Trophoblast cell (in vitro differentiated cells and primary cell): ENCODE data around the gene FTO.

Experiments
- DNase-seq, 2 donors: peaks; one replicate each; pipeline ENCODE4 v3.0.0-alpha.2; 2016
- H2AFZ ChIP-seq: 2 replicates; pipeline ENCODE4 v1.6.1; 2013; ENCODE audit warnings: low read length, moderate library complexity, mild to moderate bottlenecking; ENCODE audit not compliant: insufficient read depth, poor library complexity
- H2AK5ac ChIP-seq: 2 replicates; pipeline ENCODE4 v1.6.1; 2013; ENCODE audit warnings: mild to moderate bottlenecking, low read length
- H2BK120ac ChIP-seq: 2 replicates; pipeline ENCODE4 v1.6.1; 2013; ENCODE audit warnings: low read length, mild to moderate bottlenecking, moderate library complexity; ENCODE audit not compliant: insufficient read depth, poor library complexity
- H2BK12ac ChIP-seq: 2 replicates; pipeline ENCODE4 v1.6.1; 2013; ENCODE audit warnings: mild to moderate bottlenecking, low read length, moderate library complexity
- H2BK5ac ChIP-seq: 2 replicates; pipeline ENCODE4 v1.6.1; 2013; ENCODE audit warnings: low read length, low read depth, moderate library complexity, mild to moderate bottlenecking; ENCODE audit not compliant: poor library complexity
- H3K14ac ChIP-seq: 2 replicates; pipeline ENCODE4 v1.6.1; 2013; ENCODE audit warnings: mild to moderate bottlenecking, low read length
- H3K18ac ChIP-seq: 2 replicates; pipeline ENCODE4 v1.6.1; 2013; ENCODE audit warnings: mild to moderate bottlenecking, low read length
- H3K23ac ChIP-seq: 2 replicates; pipeline ENCODE4 v1.6.1; 2013; ENCODE audit warnings: low read length
- H3K27ac ChIP-seq: 2 replicates; pipeline ENCODE4 v1.5.1; 2013; ENCODE audit warnings: low read depth, mild to moderate bottlenecking, inconsistent platforms, low read length, moderate library complexity
- H3K27me3 ChIP-seq: 2 replicates; pipeline ENCODE4 v1.6.1; 2013; ENCODE audit warnings: inconsistent platforms, mild to moderate bottlenecking, low read length, moderate library complexity; ENCODE audit not compliant: insufficient read depth
- H3K36me3 ChIP-seq, 2 experiments: 1 replicate in 1 of 2; 2 replicates in 1 of 2; pipeline ENCODE4 v1.6.1; 2013; ENCODE audit warnings: low read length in 2 of 2, mild to moderate bottlenecking in 2 of 2, moderate library complexity in 1 of 2; ENCODE audit not compliant: insufficient read depth in 2 of 2, control insufficient read depth in 1 of 2
- H3K4ac ChIP-seq: 2 replicates; pipeline ENCODE4 v1.6.1; 2013; ENCODE audit warnings: low read depth, mild to moderate bottlenecking, low read length, moderate library complexity
- H3K4me1 ChIP-seq, 2 experiments: 1 replicate in 1 of 2; 2 replicates in 1 of 2; pipeline ENCODE4 v1.6.1; 2013; ENCODE audit warnings: low read length in 2 of 2, mild to moderate bottlenecking in 2 of 2, moderate library complexity in 1 of 2; ENCODE audit not compliant: insufficient read depth in 2 of 2, control insufficient read depth in 1 of 2
- H3K4me2 ChIP-seq: 2 replicates; pipeline ENCODE4 v1.6.1; 2013; ENCODE audit warnings: inconsistent platforms, mild to moderate bottlenecking, low read length, moderate library complexity
- H3K4me3 ChIP-seq: 2 replicates; pipeline ENCODE4 v1.5.1; 2013; ENCODE audit warnings: mild to moderate bottlenecking, low read depth, low read length, inconsistent platforms
- H3K79me1 ChIP-seq: one replicate; pipeline ENCODE4 v1.6.1; 2013; ENCODE audit warnings: low read length
- H3K79me2 ChIP-seq: 2 replicates; pipeline ENCODE4 v1.6.1; 2013; ENCODE audit warnings: low read length, mild to moderate bottlenecking; ENCODE audit not compliant: control insufficient read depth, insufficient read depth, poor library complexity
- H3K9ac ChIP-seq: 2 replicates; pipeline ENCODE4 v1.6.1; 2013; ENCODE audit warnings: mild to moderate bottlenecking, low read length
- H3K9me3 ChIP-seq: 2 replicates; pipeline ENCODE4 v1.6.1; 2013; ENCODE audit warnings: low read depth, mild to moderate bottlenecking, control low read depth, inconsistent platforms, low read length; ENCODE audit not compliant: insufficient read depth
- H4K12ac ChIP-seq: 2 replicates; pipeline ENCODE4 v1.6.1; 2013; ENCODE audit warnings: low read depth, mild to moderate bottlenecking, low read length, moderate library complexity
- H4K8ac ChIP-seq: 2 replicates; pipeline ENCODE4 v1.6.1; 2013; ENCODE audit warnings: low read depth, mild to moderate bottlenecking, low read length, moderate library complexity
- H4K91ac ChIP-seq: one replicate; pipeline ENCODE4 v1.6.1; 2013; ENCODE audit warnings: low read depth, mild to moderate bottlenecking, low read length, moderate library complexity
- WGBS: extraction: QIAGEN DNeasy Blood & Tissue Kit; methylation state at CpG from one replicate; pipeline ENCODE4 v1.1.7; 2013; ENCODE audit warnings: missing lambda C conversion rate; ENCODE audit not compliant: insufficient read length, insufficient coverage; ENCODE audit errors: extremely low coverage; 5-methylcytosine and 5-hydroxymethylcytosine counted together

The FTO gene

GRCh38 chr16:54171626-54172537 is 467.9 kb downstream of the FTO start:
- H2AK5ac ChIP-seq: no peak overlapping the region
- H3K9me3 ChIP-seq: no peaks in the 10 kb centered on the region
- no peak overlapping the region for H3K4me3 ChIP-seq
- H3K18ac ChIP-seq: no peak overlapping the region
- no peak overlapping the region for H3K4ac ChIP-seq
- no peaks in the 10 kb centered on the region for H3K79me2 ChIP-seq
- no peaks in the 10 kb centered on the region for H3K79me1 ChIP-seq
- H2BK5ac ChIP-seq: no peak overlapping the region
- no peak overlapping the region for H3K9ac ChIP-seq
- no peak overlapping the region for H4K8ac ChIP-seq
- no peak overlapping the region for H2BK120ac ChIP-seq
- H3K27me3 ChIP-seq: no peaks in the 10 kb centered on the region
- no peak overlapping the region for H4K12ac ChIP-seq
- H3K4me1 ChIP-seq: peaks cover 10 to 20% of the 10 kb centered on the region in 2 experiments
- H2BK12ac ChIP-seq: no peak overlapping the region
- H3K4me2 ChIP-seq: no peak overlapping the region
- H3K14ac ChIP-seq: no peak overlapping the region
- no peak overlapping the region for H2AFZ ChIP-seq
- H3K23ac ChIP-seq: no peak overlapping the region
- no peak overlapping the region for H4K91ac ChIP-seq
- no CpG with 5 or more reads among the region's 22 CpGs for WGBS
- peak; percentile 89 to 97 for DNase-seq
- no peaks in the 10 kb centered on the region for H3K36me3 ChIP-seq
- no peak overlapping the region for H3K27ac ChIP-seq

GRCh38 chr16:54173490-54173889 is 469.5 kb downstream of the FTO start:
- Histone ChIP-seq H2AFZ (no peak overlapping the region), H4K12ac (no peak overlapping the region), H3K79me1 (peaks cover 6% of the 10 kb centered on the region), H3K36me3 (no peaks in the 10 kb centered on the region), H2BK12ac (peak overlapping the region; percentile 6), H3K14ac (no peak overlapping the region), H3K18ac (no peak overlapping the region), H3K4me1 (peaks cover 19 to 30% of the 10 kb centered on the region in 2 experiments), H3K4ac (no peak overlapping the region), H3K27ac (no peak overlapping the region), H3K27me3 (no peaks in the 10 kb centered on the region), H2AK5ac (no peak overlapping the region), H3K79me2 (no peaks in the 10 kb centered on the region), H4K8ac (no peak overlapping the region), H3K4me3 (no peak overlapping the region), H3K9ac (no peak overlapping the region), H4K91ac (peak overlapping the region; percentile 19), H2BK5ac (no peak overlapping the region), H3K9me3 (no peaks in the 10 kb centered on the region), H3K23ac (no peak overlapping the region), H3K4me2 (no peak overlapping the region), H2BK120ac (no peak overlapping the region)
- no CpG with 5 or more reads among the region's 8 CpGs for WGBS
- no peak for DNase-seq

- Histone ChIP-seq H3K18ac (no peak overlapping the region), H2AFZ (no peak overlapping the region), H3K79me2 (no peaks in the 10 kb centered on the region), H3K9ac (no peak overlapping the region), H2BK120ac (no peak overlapping the region), H2BK12ac (peak overlapping the region; percentile 34), H2AK5ac (no peak overlapping the region), H3K79me1 (peaks cover 6% of the 10 kb centered on the region), H4K91ac (no peak overlapping the region), H3K27me3 (no peaks in the 10 kb centered on the region), H3K36me3 (no peaks in the 10 kb centered on the region), H3K23ac (no peak overlapping the region), H2BK5ac (no peak overlapping the region), H3K4ac (no peak overlapping the region), H3K4me3 (no peak overlapping the region), H3K4me1 (peaks cover 19 to 30% of the 10 kb centered on the region in 2 experiments), H4K8ac (no peak overlapping the region), H3K14ac (no peak overlapping the region), H4K12ac (no peak overlapping the region), H3K4me2 (no peak overlapping the region), H3K27ac (no peak overlapping the region), H3K9me3 (no peaks in the 10 kb centered on the region)
- DNase-seq: no peak
- no CpG with 5 or more reads among the region's 5 CpGs for WGBS
Observed at GRCh38 chr16:54174201-54174600, 470.2 kb downstream of the FTO start.

GRCh38 chr16:54174750-54175149 is 470.8 kb downstream of the FTO start:
- Histone ChIP-seq H3K36me3 (no peaks in the 10 kb centered on the region), H3K4ac (peak overlapping the region; percentile 29), H2BK120ac (peak overlapping the region; percentile 35), H3K79me1 (peaks cover 6% of the 10 kb centered on the region), H3K4me1 (peaks cover 19 to 30% of the 10 kb centered on the region in 2 experiments), H3K27me3 (no peaks in the 10 kb centered on the region), H3K14ac (no peak overlapping the region), H4K8ac (no peak overlapping the region), H2AK5ac (no peak overlapping the region), H3K9ac (no peak overlapping the region), H2BK12ac (peak overlapping the region; percentile 21), H3K27ac (no peak overlapping the region), H3K9me3 (no peaks in the 10 kb centered on the region), H2BK5ac (no peak overlapping the region), H3K4me3 (no peak overlapping the region), H4K12ac (no peak overlapping the region), H3K79me2 (no peaks in the 10 kb centered on the region), H3K18ac (no peak overlapping the region), H3K23ac (no peak overlapping the region), H3K4me2 (no peak overlapping the region), H2AFZ (no peak overlapping the region), H4K91ac (no peak overlapping the region)
- no peak for DNase-seq
